Suppressor macrophage (primary cell): ENCODE data around the gene SZRD1.
"Not testable (repeated sequence)": the region's sequence is repeated elsewhere in the genome, so short reads cannot be mapped to it uniquely, and the experiment has no call there.

Experiments
- DNase-seq, 4 experiments: peaks; one replicate each; pipeline ENCODE4 v3.0.0-alpha.2; 2020 to 2022
- total RNA-seq, 17 experiments: gene quantifications; one replicate each; lab custom pipeline; 2026; ENCODE audit warnings: mixed read lengths in 6 of 17, inconsistent platforms in 3 of 17; lab: John Stamatoyannopoulos, UW

The SZRD1 gene
- 90.1 to 248 (median 131) reads per million in 17 experiments for total RNA-seq

- peak; percentile 98 to 100 (median 99) for DNase-seq
Measured at GRCh38 chr1:16366722-16367257, at the start of gene SZRD1. TSS of gene SZRD1 (plus strand) at chr1:16367242. CDS start at chr1:16367258, 16 bp downstream.

GRCh38 chr1:16318555-16318954 lies 48.5 kb upstream of the SZRD1 start:
- DNase-seq: peak; percentile 82 to 92 (median 88)

- DNase-seq: no peak
Measured at GRCh38 chr1:16321176-16321867, 45.7 kb upstream of the SZRD1 start.

- DNase-seq: no peak
Measured at GRCh38 chr1:16324456-16324890, 42.6 kb upstream of the SZRD1 start.

- peak in 1 of 4 experiments; percentile 23 for DNase-seq
Measured at GRCh38 chr1:16326833-16327404, 40.1 kb upstream of the SZRD1 start.

- DNase-seq: no peak
Measured at GRCh38 chr1:16334655-16335340, 32.2 kb upstream of the SZRD1 start.

GRCh38 chr1:16338961-16339360 lies 28.1 kb upstream of the SZRD1 start:
- no peak for DNase-seq

- DNase-seq: no peak
Measured at GRCh38 chr1:16340673-16341072, 26.4 kb upstream of the SZRD1 start.

GRCh38 chr1:16342331-16343062 lies 24.5 kb upstream of the SZRD1 start:
- peak; percentile 42 to 61 (median 57) for DNase-seq

- DNase-seq: not testable (repeated sequence)
Measured at GRCh38 chr1:16343276-16343675, 23.8 kb upstream of the SZRD1 start.

- peak; percentile 69 to 92 (median 83) for DNase-seq
Measured at GRCh38 chr1:16348414-16349182, 18.4 kb upstream of the SZRD1 start.

GRCh38 chr1:16349847-16350406 lies 17.1 kb upstream of the SZRD1 start:
- peak in 1 of 4 experiments; percentile 39 for DNase-seq

GRCh38 chr1:16351456-16351993 lies 15.5 kb upstream of the SZRD1 start:
- peak; percentile 38 to 61 (median 56) for DNase-seq

- DNase-seq: peak; percentile 96 to 99 (median 98)
Measured at GRCh38 chr1:16351994-16352841, 14.8 kb upstream of the SZRD1 start, which contains the start of gene FBXO42. TSS of gene FBXO42 (minus strand) at chr1:16352480. CDS start at chr1:16315418, 37,062 bp downstream.

GRCh38 chr1:16352842-16353535 lies 14.1 kb upstream of the SZRD1 start:
- peak in 3 of 4 experiments; percentile 24 to 49 (median 39) for DNase-seq

GRCh38 chr1:16354619-16355018 lies 12.4 kb upstream of the SZRD1 start:
- DNase-seq: no peak

- no peak for DNase-seq
Measured at GRCh38 chr1:16356867-16357266, 10.2 kb upstream of the SZRD1 start.

- peak in 2 of 4 experiments; percentile 46 to 48 for DNase-seq
Measured at GRCh38 chr1:16365146-16365498, 1.9 kb upstream of the SZRD1 start.

GRCh38 chr1:16367258-16367967 lies 371 bp downstream of the SZRD1 start:
- DNase-seq: peak; percentile 93 to 96 (median 96)
